ENCODE measurements around the gene MAP3K20. TPM values are rescaled to one million over a fixed set of nuclear protein-coding genes. Genes with fewer than 3 reads are reported as not detected.

Gene MAP3K20
- total and polyA plus RNA-seq, 7 experiments from 2014 or later = 0.18 to 17.0 (median 1.5) TPM; not detected in 1

GRCh38 chr2:173137610-173138009, 62.0 kb downstream of the MAP3K20 start:
- Histone ChIP-seq H3K36me3 (ENCODE audit: control insufficient read depth in 2 of 3, insufficient read depth in 3 of 3, low read length in 3 of 3) (no peaks in the 10 kb centered on the region), H3K4me3 (ENCODE audit: low read length) (no peak overlapping the region), H3K9me3 (ENCODE audit: control insufficient read depth in 2 of 3, low read length in 3 of 3) (no peaks in the 10 kb centered on the region), H3K27ac (ENCODE audit: low read depth, low read length) (no peak overlapping the region), H3K27me3 (ENCODE audit: control insufficient read depth in 2 of 2, insufficient read depth in 2 of 2, low read length in 2 of 2) (no peaks in the 10 kb centered on the region), H3K4me1 (ENCODE audit: control insufficient read depth in 2 of 2, insufficient read depth in 2 of 2, low read length in 2 of 2) (peaks cover 3 to 6% of the 10 kb centered on the region in 2 donors)
- no peak for DNase-seq
- Mint-ChIP-seq H3K4me1 (peaks cover 16 to 49% (median 18%) of the 10 kb centered on the region in 7 donors), H3K27ac (no peak overlapping the region), H3K9me3 (peaks cover 0 to 13% (median 4%) of the 10 kb centered on the region in 11 donors), H3K4me3 (no peak overlapping the region), H3K36me3 (peaks cover 0 to 20% (median 0%) of the 10 kb centered on the region in 5 donors), H3K27me3 (peaks cover 9 to 39% (median 30%) of the 10 kb centered on the region in 5 donors)
- no peak for ATAC-seq
- intact Hi-C loops (cut with micrococcal nuclease) = loop anchor here (1.0 to 10.0 kb wide), 4 partner anchors 12 to 217 kb away; partner anchors contain the start of genes CDCA7 (in 1 of the 2) and MAP3K20 (in 1 of the 2)
- ChIA-PET POLR2A (no interaction called here), CTCF (no interaction called here)

GRCh38 chr2:173138962-173139361, 63.3 kb downstream of the MAP3K20 start:
- ATAC-seq (no peak), DNase-seq (no peak)
- Mint-ChIP-seq H3K4me3 (no peak overlapping the region), H3K9me3 (peaks cover 0 to 13% (median 5%) of the 10 kb centered on the region in 11 donors), H3K27ac (no peak overlapping the region), H3K4me1 (peaks cover 16 to 40% (median 18%) of the 10 kb centered on the region in 7 donors), H3K27me3 (peaks cover 9 to 36% (median 24%) of the 10 kb centered on the region in 5 donors), H3K36me3 (peaks cover 0 to 19% (median 0%) of the 10 kb centered on the region in 5 donors)
- ChIA-PET POLR2A (no interaction called here), CTCF (no interaction called here)
- Histone ChIP-seq H3K9me3 (ENCODE audit: control insufficient read depth in 2 of 3, low read length in 3 of 3) (no peaks in the 10 kb centered on the region), H3K27me3 (ENCODE audit: control insufficient read depth in 2 of 2, insufficient read depth in 2 of 2, low read length in 2 of 2) (no peaks in the 10 kb centered on the region), H3K36me3 (ENCODE audit: control insufficient read depth in 2 of 3, insufficient read depth in 3 of 3, low read length in 3 of 3) (no peaks in the 10 kb centered on the region), H3K27ac (ENCODE audit: low read depth, low read length) (no peak overlapping the region), H3K4me3 (ENCODE audit: low read length) (no peak overlapping the region), H3K4me1 (ENCODE audit: control insufficient read depth in 2 of 2, insufficient read depth in 2 of 2, low read length in 2 of 2) (peaks cover 3 to 6% of the 10 kb centered on the region in 2 donors)
- intact Hi-C loops (cut with micrococcal nuclease) = loop anchor here in 1 of 2 donors (5.0 to 10.0 kb wide), 2 partner anchors 62 to 216 kb away; partner anchors contain the start of genes CDCA7 and MAP3K20

GRCh38 chr2:173141666-173142065, 66.0 kb downstream of the MAP3K20 start:
- no peak overlapping the region for H3K4me3 ChIP-seq (ENCODE audit: low read length)
- no peak overlapping the region for H3K27ac ChIP-seq (ENCODE audit: low read depth, low read length)
- Mint-ChIP-seq H3K27ac (no peak overlapping the region), H3K4me1 (peaks cover 5 to 25% (median 9%) of the 10 kb centered on the region in 7 donors), H3K36me3 (peaks cover 0 to 14% (median 0%) of the 10 kb centered on the region in 5 donors), H3K9me3 (peaks cover 0 to 13% (median 5%) of the 10 kb centered on the region in 11 donors), H3K4me3 (no peak overlapping the region), H3K27me3 (peaks cover 4 to 29% (median 11%) of the 10 kb centered on the region in 5 donors)
- peaks cover 0 to 3% of the 10 kb centered on the region in 2 donors for H3K4me1 ChIP-seq (ENCODE audit: control insufficient read depth in 2 of 2, insufficient read depth in 2 of 2, low read length in 2 of 2)
- DNase-seq (no peak), ATAC-seq (no peak)
- ChIA-PET POLR2A (no interaction called here), CTCF (no interaction called here)
- H3K36me3 ChIP-seq (ENCODE audit: control insufficient read depth in 2 of 3, insufficient read depth in 3 of 3, low read length in 3 of 3) = no peaks in the 10 kb centered on the region
- intact Hi-C loops (cut with micrococcal nuclease) = no loop called here
- H3K27me3 ChIP-seq (ENCODE audit: control insufficient read depth in 2 of 2, insufficient read depth in 2 of 2, low read length in 2 of 2) = no peaks in the 10 kb centered on the region
- H3K9me3 ChIP-seq (ENCODE audit: control insufficient read depth in 2 of 3, low read length in 3 of 3) = no peaks in the 10 kb centered on the region

GRCh38 chr2:173145454-173145853, 69.8 kb downstream of the MAP3K20 start:
- intact Hi-C loops (cut with micrococcal nuclease) = no loop called here
- POLR2A ChIA-PET = no interaction called here

DNA sequence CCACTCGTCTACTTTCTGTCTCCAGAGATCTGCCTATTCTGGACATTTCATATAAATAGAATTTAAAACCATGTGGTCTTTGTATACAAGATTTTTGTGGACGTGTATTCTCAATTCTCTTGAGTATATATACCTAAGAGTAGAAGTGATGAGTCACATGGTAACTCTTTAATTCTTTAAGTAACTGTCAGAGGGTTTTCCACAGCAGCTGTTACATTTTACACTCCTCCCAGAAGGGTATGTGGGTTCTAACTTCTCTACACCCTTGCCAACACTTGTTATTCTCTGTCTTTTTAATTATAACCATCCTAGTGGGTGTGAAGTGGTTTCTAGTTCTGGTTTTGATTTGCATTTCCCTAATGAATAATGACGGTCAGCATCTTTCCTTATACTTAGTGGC, 70.9 kb downstream of the MAP3K20 start:
- H3K27ac ChIP-seq (ENCODE audit: low read depth, low read length) = no peak overlapping the region
- intact Hi-C loops (cut with micrococcal nuclease) = no loop called here
- H3K27me3 ChIP-seq (ENCODE audit: control insufficient read depth in 2 of 2, insufficient read depth in 2 of 2, low read length in 2 of 2) = no peaks in the 10 kb centered on the region
- peaks cover 0 to 35% (median 0%) of the 10 kb centered on the region in 7 donors for H3K4me1 Mint-ChIP-seq
- H3K36me3 ChIP-seq (ENCODE audit: control insufficient read depth in 2 of 3, insufficient read depth in 3 of 3, low read length in 3 of 3) = no peaks in the 10 kb centered on the region
- peaks cover 0 to 7% (median 4%) of the 10 kb centered on the region in 11 donors for H3K9me3 Mint-ChIP-seq
- peaks cover 2 to 19% (median 9%) of the 10 kb centered on the region in 5 donors for H3K27me3 Mint-ChIP-seq
- no peak overlapping the region for H3K4me3 Mint-ChIP-seq
- H3K9me3 ChIP-seq (ENCODE audit: control insufficient read depth in 2 of 3, low read length in 3 of 3) = no peaks in the 10 kb centered on the region
- no peak overlapping the region for H3K4me3 ChIP-seq (ENCODE audit: low read length)
- H3K36me3 Mint-ChIP-seq = peaks cover 0 to 7% (median 0%) of the 10 kb centered on the region in 5 donors
- POLR2A ChIA-PET = no interaction called here
- no peak for ATAC-seq
- no peak overlapping the region for H3K27ac Mint-ChIP-seq
- peaks cover 0 to 12% of the 10 kb centered on the region in 2 donors for H3K4me1 ChIP-seq (ENCODE audit: control insufficient read depth in 2 of 2, insufficient read depth in 2 of 2, low read length in 2 of 2)
- CTCF ChIA-PET = no interaction called here
- no peak for DNase-seq

More at GRCh38 chr2:173145454-173145853, 69.8 kb downstream of the MAP3K20 start:
- H3K9me3 Mint-ChIP-seq = peaks cover 0 to 13% (median 6%) of the 10 kb centered on the region in 11 donors
- no peak overlapping the region for H3K27ac Mint-ChIP-seq
- H3K4me1 Mint-ChIP-seq = peaks cover 0 to 30% (median 0%) of the 10 kb centered on the region in 7 donors
- H3K27me3 ChIP-seq (ENCODE audit: control insufficient read depth in 2 of 2, insufficient read depth in 2 of 2, low read length in 2 of 2) = no peaks in the 10 kb centered on the region
- ATAC-seq (peak; percentile 29), DNase-seq (no peak)
- no peaks in the 10 kb centered on the region for H3K9me3 ChIP-seq (ENCODE audit: control insufficient read depth in 2 of 3, low read length in 3 of 3)
- peaks cover 0 to 14% (median 0%) of the 10 kb centered on the region in 5 donors for H3K36me3 Mint-ChIP-seq
- H3K36me3 ChIP-seq (ENCODE audit: control insufficient read depth in 2 of 3, insufficient read depth in 3 of 3, low read length in 3 of 3) = no peaks in the 10 kb centered on the region
- H3K4me3 Mint-ChIP-seq = no peak overlapping the region
- peaks cover 2 to 27% (median 16%) of the 10 kb centered on the region in 5 donors for H3K27me3 Mint-ChIP-seq
- no peak overlapping the region for H3K27ac ChIP-seq (ENCODE audit: low read depth, low read length)
- peaks cover 0 to 12% of the 10 kb centered on the region in 2 donors for H3K4me1 ChIP-seq (ENCODE audit: control insufficient read depth in 2 of 2, insufficient read depth in 2 of 2, low read length in 2 of 2)
- CTCF ChIA-PET = no interaction called here
- H3K4me3 ChIP-seq (ENCODE audit: low read length) = no peak overlapping the region

GRCh38 chr2:173148520-173148919, 72.9 kb downstream of the MAP3K20 start:
- H3K9me3 Mint-ChIP-seq = peaks cover 0 to 6% (median 0%) of the 10 kb centered on the region in 11 donors
- no peaks in the 10 kb centered on the region for H3K9me3 ChIP-seq (ENCODE audit: control insufficient read depth in 2 of 3, low read length in 3 of 3)
- H3K4me1 ChIP-seq (ENCODE audit: control insufficient read depth in 2 of 2, insufficient read depth in 2 of 2, low read length in 2 of 2) = peaks cover 0 to 12% of the 10 kb centered on the region in 2 donors
- intact Hi-C loops (cut with micrococcal nuclease) = no loop called here
- peaks cover 0 to 6% (median 0%) of the 10 kb centered on the region in 5 donors for H3K36me3 Mint-ChIP-seq
- ChIA-PET CTCF (interaction anchor here (0.6 kb wide), 1 partner anchor 9 kb away, joined by 4 read pairs; no protein-coding TSS in a partner anchor), POLR2A (no interaction called here)
- H3K4me3 ChIP-seq (ENCODE audit: low read length) = no peak overlapping the region
- H3K27me3 ChIP-seq (ENCODE audit: control insufficient read depth in 2 of 2, insufficient read depth in 2 of 2, low read length in 2 of 2) = no peaks in the 10 kb centered on the region
- no peak overlapping the region for H3K27ac ChIP-seq (ENCODE audit: low read depth, low read length)
- peak overlapping the region in 1 of 9 donors; percentile 38 for H3K27ac Mint-ChIP-seq
- DNase-seq (no peak), ATAC-seq (no peak)
- no peaks in the 10 kb centered on the region for H3K36me3 ChIP-seq (ENCODE audit: control insufficient read depth in 2 of 3, insufficient read depth in 3 of 3, low read length in 3 of 3)
- no peak overlapping the region for H3K4me3 Mint-ChIP-seq
- peaks cover 0 to 43% (median 0%) of the 10 kb centered on the region in 7 donors for H3K4me1 Mint-ChIP-seq
- H3K27me3 Mint-ChIP-seq = peaks cover 0 to 7% (median 5%) of the 10 kb centered on the region in 5 donors
